ENCODE measurements around the gene TNIP2. TPM values are rescaled to one million over a fixed set of nuclear protein-coding genes. Genes with fewer than 3 reads are reported as not detected.

Gene TNIP2
- total and polyA plus RNA-seq, 2 of the 8 experiments (the other 6 are each of a cell fraction or from before 2014, with no cell fraction given) = 23.7 to 37.7 TPM

- no peak overlapping the region for H3K18ac ChIP-seq (ENCODE audit: extremely low read depth, low read length)
- no peak overlapping the region for H4K5ac ChIP-seq (ENCODE audit: insufficient read length, low read depth, low read length)
- no peak overlapping the region for H3K27ac ChIP-seq (ENCODE audit: low read depth, low read length)
- H3K27me3 ChIP-seq (replicated peaks in 1 of 4; ENCODE audit: control insufficient read depth in 3 of 4, extremely low read depth in 1 of 4, insufficient read depth in 3 of 4, low read length in 3 of 4) = 0 out of 7 replicates have a peak, but pooled peaks cover 0 to 2% (median under 1%) of the 10 kb centered on the region in 4 experiments
- H3K4ac ChIP-seq (replicated peaks; ENCODE audit: insufficient read length, low read depth, low read length) = no peak overlapping the region
- FAIRE-seq (no peak), DNase-seq (ENCODE audit: low read depth in 1 of 2, low spot score in 2 of 2) (no peak)
- H4K20me1 ChIP-seq (replicated peaks in 1 of 2; ENCODE audit: control insufficient read depth in 1 of 2, insufficient read depth in 2 of 2, low read length in 2 of 2) = no peaks in the 10 kb centered on the region
- no peaks in the 10 kb centered on the region for H3K79me1 ChIP-seq (ENCODE audit: low read depth, low read length)
- no peak overlapping the region for H3K23ac ChIP-seq (ENCODE audit: insufficient read length)
- ChIA-PET CTCF (ENCODE audit: partially characterized antibody) (interaction anchor here (0.6 to 2.5 kb wide), 4 partner anchors 16 to 462 kb away, joined by 3 to 6 read pairs (median 4); no protein-coding TSS in a partner anchor), POLR2A (ENCODE audit: partially characterized antibody) (interaction anchor here (1.0 to 2.9 kb wide), 3 partner anchors 11 to 169 kb away, joined by 3 to 16 read pairs (median 7); no protein-coding TSS in a partner anchor)
- H2BK20ac ChIP-seq (ENCODE audit: low read length) = 0 out of 2 replicates have a peak overlapping the region, but pooled peaks have one; percentile 95
- TF ChIP-seq RXRA (IDR thresholded peaks at IDR 0.05; ENCODE audit: insufficient read depth, low read depth, low read length) (no peak), CEBPB (IDR thresholded peaks at IDR 0.05; ENCODE audit: low read depth, low read length) (no peak), KDM1A (IDR thresholded peaks at IDR 0.05; ENCODE audit: borderline replicate concordance, low read length) (no peak), ZNF274 (IDR thresholded peaks at IDR 0.05; ENCODE audit: borderline replicate concordance, extremely low read depth, low read length) (no peak), RNF2 (IDR thresholded peaks at IDR 0.05; ENCODE audit: borderline replicate concordance, low read depth, low read length, missing control alignments, poor library complexity, severe bottlenecking) (no peak), SP4 (IDR thresholded peaks at IDR 0.05; ENCODE audit: low read length) (no peak), GABPA (IDR thresholded peaks at IDR 0.05; ENCODE audit: borderline replicate concordance, insufficient read depth, low read length) (no peak), NRF1 (IDR thresholded peaks at IDR 0.05; ENCODE audit: low read depth, low read length) (no peak), KDM5A (IDR thresholded peaks at IDR 0.05; ENCODE audit: low read length) (no peak), FOSL1 (IDR thresholded peaks at IDR 0.05; ENCODE audit: insufficient read depth, low read depth, low read length) (no peak), TAF7 (optimal IDR thresholded peaks at IDR 0.05; ENCODE audit: borderline replicate concordance, low read depth, low read length) (no peak)
- no peak overlapping the region for H3K4me3 ChIP-seq (ENCODE audit: extremely low read depth in 1 of 4, insufficient read depth in 2 of 4, low read depth in 3 of 4, low read length in 4 of 4)
- H3K9me3 ChIP-seq (ENCODE audit: insufficient read depth in 2 of 2, low read depth in 1 of 2, low read length in 1 of 2) = no peaks in the 10 kb centered on the region
- peaks cover 0 to 7% (median 6%) of the 10 kb centered on the region in 4 experiments; a peak in 6 of 7 replicates for H3K4me1 ChIP-seq (replicated peaks in 1 of 4; ENCODE audit: control insufficient read depth in 3 of 4, insufficient read depth in 4 of 4, low read length in 3 of 4)
- H2AK5ac ChIP-seq (ENCODE audit: low read depth, low read length) = no peak overlapping the region
- no peak overlapping the region for H2BK120ac ChIP-seq (replicated peaks; ENCODE audit: low read depth, low read length)
- H2AFZ ChIP-seq (ENCODE audit: low read length) = no peak overlapping the region
- no peak overlapping the region for H2BK5ac ChIP-seq (ENCODE audit: low read depth, low read length)
- H4K91ac ChIP-seq (replicated peaks; ENCODE audit: insufficient read length, low read length) = peak overlapping the region; percentile 65
- no peak overlapping the region for H3K9ac ChIP-seq (replicated peaks in 1 of 4; ENCODE audit: extremely low read depth in 1 of 4, low read depth in 3 of 4, low read length in 3 of 4)
- no peak overlapping the region for H3K4me2 ChIP-seq (ENCODE audit: insufficient read depth in 1 of 2, low read depth in 2 of 2, low read length in 2 of 2)
- H2BK15ac ChIP-seq (ENCODE audit: low read length) = 0 out of 2 replicates have a peak overlapping the region, but pooled peaks have one; percentile 92
- no peaks in the 10 kb centered on the region for H3K36me3 ChIP-seq (ENCODE audit: control insufficient read depth in 2 of 4, insufficient read depth in 4 of 4, low read length in 3 of 4)
- no peaks in the 10 kb centered on the region; the same call in 1 of the 2 replicates for H3K23me2 ChIP-seq (ENCODE audit: low read depth, low read length)
- 85% methylated on average over 11 of the region's 11 CpGs; no CpG with 5 or more reads in 1 of the 2 experiments for WGBS, 2 experiments (ENCODE audit: extremely low coverage in 1 of 2, insufficient coverage in 1 of 2, insufficient read length in 1 of 2, insufficient replicate concordance in 2 of 2, low coverage in 1 of 2, low lambda C conversion rate in 2 of 2, missing lambda C conversion rate in 1 of 2)
- no peaks in the 10 kb centered on the region for H3K79me2 ChIP-seq (ENCODE audit: control insufficient read depth in 1 of 2, insufficient read depth in 2 of 2, low read length in 2 of 2)
- no peak overlapping the region for H4K8ac ChIP-seq (ENCODE audit: extremely low read depth, insufficient read depth, low read length)
- H2BK12ac ChIP-seq (ENCODE audit: low read depth, low read length) = 0 out of 2 replicates have a peak overlapping the region, but pooled peaks have one; percentile 87
- H3K56ac ChIP-seq (replicated peaks; ENCODE audit: insufficient read length, low read depth, low read length) = no peak overlapping the region
- H3K14ac ChIP-seq (ENCODE audit: insufficient read length) = no peak overlapping the region
These were observed 11.6 kb upstream of the TNIP2 start for GRCh38 chr4:2767705-2768074.
